Fibroblast of the aortic adventitia (primary cell): ENCODE results near the gene CLDN6. TPM values are rescaled to one million over a fixed set of nuclear protein-coding genes. Genes with fewer than 3 reads are reported as not detected.

Experiments used
- DNase-seq: peaks from one replicate; pipeline ENCODE4 v3.0.0-alpha.2; 2010; ENCODE audit warnings: low read depth
- H3K4me3 ChIP-seq: 2 replicates; pipeline ENCODE4 v1.5.1; 2011; ENCODE audit warnings: low read depth, mild to moderate bottlenecking, control low read depth, low read length, moderate library complexity
- total RNA-seq: library from RNA; depleted of rRNA; stranded (reverse); fragments of >200 nt; gene quantifications from 2 replicates; pipeline ENCODE4 v1.2.3, GENCODE V29; 2012; ENCODE audit warnings: low replicate concordance
- TF ChIP-seq, protein P1 (sequence below): IDR thresholded peaks from 2 replicates; pipeline ENCODE4 v1.5.1; 2011; ENCODE audit warnings: mild to moderate bottlenecking, low read length, control low read depth, inconsistent platforms; ENCODE audit not compliant: insufficient read depth

CLDN6 gene
- total RNA-seq, 1 donor: not detected

DNA sequence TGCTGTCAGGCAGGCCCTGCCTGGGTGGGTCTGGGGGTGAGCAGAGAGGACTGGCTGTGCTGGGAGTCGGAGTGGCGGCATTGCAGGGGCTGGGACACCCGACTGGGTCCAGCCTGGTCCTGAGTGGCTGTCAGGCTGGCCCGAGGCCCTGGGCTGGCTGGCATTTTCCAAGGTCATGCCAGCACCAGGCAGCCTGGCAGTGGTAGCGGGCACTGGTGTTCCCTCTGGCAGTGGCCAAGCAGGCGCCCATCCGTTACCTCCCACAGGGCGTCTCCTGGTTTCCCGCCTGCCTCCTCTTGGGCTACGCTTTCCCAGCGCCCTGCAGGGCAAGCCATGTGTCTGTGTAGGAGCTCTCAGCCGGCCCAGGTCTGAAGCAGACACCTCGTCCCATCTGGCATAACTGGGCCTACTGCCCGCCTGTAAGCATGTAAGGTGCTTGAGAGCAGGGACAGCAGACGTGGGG, 32.1 kb downstream of the CLDN6 start:
- no peak for DNase-seq
- no peak overlapping the region for H3K4me3 ChIP-seq
- TF ChIP-seq, protein P1, sequence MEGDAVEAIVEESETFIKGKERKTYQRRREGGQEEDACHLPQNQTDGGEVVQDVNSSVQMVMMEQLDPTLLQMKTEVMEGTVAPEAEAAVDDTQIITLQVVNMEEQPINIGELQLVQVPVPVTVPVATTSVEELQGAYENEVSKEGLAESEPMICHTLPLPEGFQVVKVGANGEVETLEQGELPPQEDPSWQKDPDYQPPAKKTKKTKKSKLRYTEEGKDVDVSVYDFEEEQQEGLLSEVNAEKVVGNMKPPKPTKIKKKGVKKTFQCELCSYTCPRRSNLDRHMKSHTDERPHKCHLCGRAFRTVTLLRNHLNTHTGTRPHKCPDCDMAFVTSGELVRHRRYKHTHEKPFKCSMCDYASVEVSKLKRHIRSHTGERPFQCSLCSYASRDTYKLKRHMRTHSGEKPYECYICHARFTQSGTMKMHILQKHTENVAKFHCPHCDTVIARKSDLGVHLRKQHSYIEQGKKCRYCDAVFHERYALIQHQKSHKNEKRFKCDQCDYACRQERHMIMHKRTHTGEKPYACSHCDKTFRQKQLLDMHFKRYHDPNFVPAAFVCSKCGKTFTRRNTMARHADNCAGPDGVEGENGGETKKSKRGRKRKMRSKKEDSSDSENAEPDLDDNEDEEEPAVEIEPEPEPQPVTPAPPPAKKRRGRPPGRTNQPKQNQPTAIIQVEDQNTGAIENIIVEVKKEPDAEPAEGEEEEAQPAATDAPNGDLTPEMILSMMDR: no peak

DNA sequence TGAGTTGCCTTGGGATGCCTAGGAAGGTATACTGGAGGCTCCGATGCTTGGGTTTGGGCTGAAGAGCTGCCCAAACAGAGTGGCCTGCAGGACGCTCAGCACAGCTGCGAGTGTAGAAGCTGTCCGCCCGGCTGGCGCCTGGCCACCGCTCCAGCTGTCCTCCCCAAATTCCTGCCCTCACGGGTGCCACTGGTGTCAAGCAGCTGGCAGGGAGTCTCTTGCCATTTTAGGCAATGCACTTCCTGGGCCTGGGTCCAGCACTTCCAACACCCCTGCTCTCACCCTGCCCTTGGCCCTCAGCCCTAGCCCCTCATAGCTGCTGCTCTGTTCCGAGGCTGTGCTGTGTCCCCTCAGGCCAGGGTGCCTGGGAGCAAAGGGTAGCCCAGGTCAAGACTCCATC, 32.5 kb downstream of the CLDN6 start:
- TF ChIP-seq, protein P1: no peak
- no peak overlapping the region for H3K4me3 ChIP-seq
- no peak for DNase-seq

DNA sequence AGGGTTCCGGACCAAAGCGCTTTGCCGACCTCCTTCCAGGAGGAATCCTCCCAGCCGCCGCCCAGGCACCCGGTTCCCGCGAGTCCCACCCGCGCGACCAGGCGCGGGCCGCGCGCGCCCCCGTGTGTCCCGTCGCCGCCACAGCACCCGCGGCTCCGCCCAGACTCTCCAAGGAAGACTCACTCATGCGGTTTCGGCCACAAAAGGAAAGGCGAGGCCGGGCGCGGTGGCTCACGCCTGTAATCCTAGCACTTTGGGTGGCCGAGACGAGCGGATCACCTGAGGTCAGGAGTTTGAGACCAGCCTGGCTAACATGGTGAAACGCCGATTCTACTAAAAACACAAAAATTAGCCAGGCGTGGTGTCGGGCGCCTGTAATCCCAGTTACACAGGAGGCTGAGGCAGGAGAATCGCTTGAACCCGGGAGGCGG, 34.3 kb downstream of the CLDN6 start:
- TF ChIP-seq, protein P1: peak; percentile 62
- H3K4me3 ChIP-seq: peak overlapping the region; percentile 41
- peak; percentile 65 for DNase-seq

DNA sequence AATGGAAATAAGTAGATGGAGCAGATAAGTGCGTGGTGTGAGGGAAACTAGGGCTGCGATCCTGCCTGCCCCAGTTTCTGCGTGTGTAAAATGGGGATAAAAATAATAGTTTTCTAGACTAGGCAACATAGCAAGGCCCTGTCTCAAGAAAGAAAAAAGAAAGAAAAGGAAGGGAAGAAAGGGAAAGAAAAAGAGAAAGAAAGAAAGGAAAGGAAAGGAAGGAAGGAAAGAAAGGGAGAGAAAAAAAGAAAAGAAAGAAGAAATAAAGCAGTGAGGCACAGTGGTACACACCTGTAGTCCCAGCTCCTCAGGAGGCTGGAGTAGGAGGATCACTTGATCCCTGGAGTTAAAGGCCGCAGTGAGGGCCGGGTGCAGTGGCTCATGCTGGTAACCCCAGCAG, 35.6 kb downstream of the CLDN6 start:
- TF ChIP-seq, protein P1: no peak
- no peak for DNase-seq
- H3K4me3 ChIP-seq: no peak overlapping the region

DNA sequence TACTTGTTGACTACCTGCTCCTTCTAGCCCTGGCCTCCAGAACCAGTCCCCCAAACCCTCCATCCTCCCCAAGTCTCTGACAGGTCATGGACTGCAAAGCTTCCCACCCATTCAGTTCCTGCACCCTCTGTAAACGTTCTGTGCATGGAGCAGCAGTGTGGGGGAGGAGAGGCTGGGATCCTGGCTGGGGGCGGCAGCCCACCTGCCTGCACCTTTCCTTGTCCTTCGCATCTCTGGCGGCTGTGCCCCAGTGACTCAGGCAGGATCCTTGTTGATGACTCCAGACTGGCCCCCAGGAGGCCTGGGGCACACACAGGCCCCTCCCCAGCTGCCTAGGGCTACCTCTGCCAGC, 36.1 kb downstream of the CLDN6 start:
- no peak overlapping the region for H3K4me3 ChIP-seq
- TF ChIP-seq, protein P1: no peak
- no peak for DNase-seq

DNA sequence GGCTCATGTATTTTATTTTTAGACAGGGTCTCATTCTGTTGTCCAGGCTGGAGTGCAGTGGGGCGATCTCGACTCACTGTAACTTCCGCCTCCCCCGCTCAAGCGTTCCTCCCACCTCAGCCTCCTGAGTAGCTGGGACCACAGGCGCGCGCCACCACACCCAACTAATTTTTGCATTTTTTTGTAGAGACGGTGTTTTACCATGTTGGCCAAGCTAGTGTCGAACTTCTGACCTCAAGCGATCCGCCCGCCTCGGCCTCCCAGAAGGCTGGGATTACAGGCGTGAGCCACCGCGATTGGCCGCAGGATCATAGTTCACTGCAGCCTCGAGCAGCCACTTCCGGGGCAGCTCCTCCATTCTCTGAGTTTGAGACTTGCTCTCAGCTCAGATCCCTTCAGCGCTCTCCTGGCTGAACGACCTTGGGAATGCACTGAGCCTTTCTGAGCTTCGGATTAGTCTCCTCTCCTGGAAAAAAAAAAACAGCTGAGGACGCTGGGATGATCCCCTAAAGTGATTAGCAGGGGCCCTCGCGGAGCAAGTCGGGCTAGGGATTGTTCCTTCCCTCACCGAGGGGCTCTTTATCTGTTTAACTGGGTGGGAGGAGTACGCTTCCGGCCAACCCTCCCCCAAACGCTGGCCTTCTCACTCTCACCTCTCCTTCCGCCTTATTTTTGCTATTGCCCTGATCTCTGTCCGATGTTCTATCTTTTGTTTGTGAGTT, 36.6 kb downstream of the CLDN6 start:
- no peak overlapping the region for H3K4me3 ChIP-seq
- no peak for DNase-seq
- TF ChIP-seq, protein P1: no peak
